Panc1 (cell line): Measurements from ENCODE around the gene TSR3. TPM values are rescaled to one million over a fixed set of nuclear protein-coding genes. Genes with fewer than 3 reads are reported as not detected.

Experiments
- ATAC-seq: fragments of 200-7000 bp; cut with Tn5 transposase; 2 replicates; pipeline ENCODE4 v1.9.1; 2020; ENCODE audit warnings: mild to moderate bottlenecking, moderate library complexity
- BruUV-seq: library from RNA; stranded (reverse); fragments of 400-500 nt; replicated peaks from 2 replicates; lab custom pipeline; 2021; lab: Mats Ljungman, UMichigan
- CTCF ChIA-PET: fragments of 300-600 bp; sonication (Branson Sonifier 250); formaldehyde crosslinking; loops from one replicate; lab custom pipeline; 2022; ENCODE audit warnings: antibody characterized with exemption; lab: Charles Lee
- POLR2A ChIA-PET: fragments of 300-600 bp; sonication (Branson Sonifier 250); formaldehyde crosslinking; loops from one replicate; lab custom pipeline; 2022; ENCODE audit warnings: antibody characterized with exemption; lab: Charles Lee
- DNase-seq: peaks from one replicate; pipeline ENCODE4 v3.0.0-alpha.2; 2010; ENCODE audit warnings: low read depth, low spot score
- H3K27ac ChIP-seq: 2 replicates; pipeline ENCODE4 v1.5.1; 2011; ENCODE audit warnings: mild to moderate bottlenecking, low read length, inconsistent platforms
- H3K27me3 ChIP-seq: fragments of 200-500 bp; sonication (Bioruptor generic); 2 replicates; pipeline ENCODE4 v1.6.0; 2014; ENCODE audit warnings: low read length, inconsistent platforms; ENCODE audit not compliant: control insufficient read depth, insufficient read depth
- H3K36me3 ChIP-seq: fragments of 200-500 bp; sonication (Bioruptor generic); 2 replicates; pipeline ENCODE4 v1.5.1; 2014; ENCODE audit warnings: inconsistent platforms, mild to moderate bottlenecking, low read length, moderate library complexity; ENCODE audit not compliant: control insufficient read depth, insufficient read depth
- H3K4me1 ChIP-seq: 2 replicates; pipeline ENCODE4 v1.5.1; 2011; ENCODE audit warnings: inconsistent platforms, mild to moderate bottlenecking, low read length, moderate library complexity; ENCODE audit not compliant: control insufficient read depth, insufficient read depth
- H3K4me3 ChIP-seq, 2 experiments: 2 replicates each; pipeline ENCODE4 v1.5.1; 2011 to 2012; ENCODE audit warnings: low read depth in 2 of 2, low read length in 2 of 2, mild to moderate bottlenecking in 2 of 2, inconsistent platforms in 1 of 2, moderate library complexity in 1 of 2
- H3K9me3 ChIP-seq: fragments of 200-500 bp; sonication (Bioruptor generic); 2 replicates; pipeline ENCODE4 v1.5.1; 2014; ENCODE audit warnings: low read depth, mild to moderate bottlenecking, inconsistent platforms, low read length, moderate library complexity; ENCODE audit not compliant: control insufficient read depth, insufficient read depth
- CTCF ChIP-seq: fragments of 450-650 bp; IDR thresholded peaks from 2 replicates; pipeline ENCODE4 v1.5.1; 2017; ENCODE audit warnings: mild to moderate bottlenecking
- POLR2AphosphoS5 ChIP-seq: IDR thresholded peaks from 2 replicates; pipeline ENCODE4 v1.6.1; 2012; ENCODE audit warnings: mild to moderate bottlenecking, low read depth, low read length, moderate library complexity
- SIN3A ChIP-seq: IDR thresholded peaks from 2 replicates; pipeline ENCODE4 v1.6.1; 2012; ENCODE audit warnings: low read depth, mild to moderate bottlenecking, low read length, moderate library complexity, borderline replicate concordance; ENCODE audit not compliant: insufficient read depth
- TCF7L2 ChIP-seq: IDR thresholded peaks from 2 replicates; pipeline ENCODE4 v1.6.1; 2011; ENCODE audit warnings: mild to moderate bottlenecking, low read depth, low read length, inconsistent platforms
- in situ Hi-C: cut with HindIII; loops from 2 replicates; pipeline ENCODE4 v1.10.0; 2016; ENCODE audit warnings: low sequenced_read_pairs, low pct_unique_long_range_greater_than_20kb
- intact Hi-C: fragments of 100-400 bp; cut with micrococcal nuclease; formaldehyde crosslinking; loops from one replicate; pipeline ENCODE4 v1.10.0; 2022; ENCODE audit not compliant: unreplicated experiment
- total RNA-seq: library from RNA; stranded (reverse); gene quantifications from one replicate; pipeline ENCODE4 v1.2.1, GENCODE V29; 2021; ENCODE audit not compliant: unreplicated experiment
- TF ChIP-seq, protein P1 (sequence below), 2 experiments: IDR thresholded peaks; 2 replicates each; pipeline ENCODE4 v1.6.1; 2011 to 2012; ENCODE audit warnings: low read depth in 2 of 2, control low read depth in 1 of 2, low read length in 1 of 2, mild to moderate bottlenecking in 1 of 2, moderate library complexity in 1 of 2; ENCODE audit not compliant: insufficient read depth in 1 of 2

Gene TSR3
- total RNA-seq, 1 experiment from 2014 or later = 89.7 TPM

DNA sequence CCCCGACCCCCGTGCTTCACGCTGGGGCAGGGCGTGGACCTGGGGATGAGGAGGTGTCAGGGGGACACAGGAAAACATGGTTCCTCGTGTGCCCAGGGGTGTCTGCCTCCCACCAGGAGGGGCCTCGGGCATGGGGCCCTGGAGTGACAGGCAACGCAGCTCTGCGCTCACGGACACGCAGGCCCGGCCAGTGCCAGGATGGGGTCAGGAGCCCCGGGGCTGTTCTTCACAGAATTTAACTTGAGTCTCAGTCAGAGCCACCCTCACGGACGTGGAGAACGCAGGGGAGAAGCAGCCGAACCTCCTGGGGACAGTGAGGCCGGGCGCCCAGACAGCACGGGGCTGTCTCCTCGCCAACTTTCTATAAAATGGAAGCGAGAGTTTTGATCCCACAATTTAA, 46.1 kb upstream of the TSR3 start:
- Histone ChIP-seq H3K36me3 (no peaks in the 10 kb centered on the region), H3K4me3 (no peak overlapping the region), H3K27me3 (no peaks in the 10 kb centered on the region), H3K9me3 (no peaks in the 10 kb centered on the region), H3K4me1 (no peaks in the 10 kb centered on the region), H3K27ac (no peak overlapping the region)
- no TSS peak for BruUV-seq
- ChIA-PET POLR2A (no interaction called here), CTCF (no interaction called here)
- no peak for TF ChIP-seq SIN3A
- no peak for TF ChIP-seq CTCF
- TF ChIP-seq, protein P1, sequence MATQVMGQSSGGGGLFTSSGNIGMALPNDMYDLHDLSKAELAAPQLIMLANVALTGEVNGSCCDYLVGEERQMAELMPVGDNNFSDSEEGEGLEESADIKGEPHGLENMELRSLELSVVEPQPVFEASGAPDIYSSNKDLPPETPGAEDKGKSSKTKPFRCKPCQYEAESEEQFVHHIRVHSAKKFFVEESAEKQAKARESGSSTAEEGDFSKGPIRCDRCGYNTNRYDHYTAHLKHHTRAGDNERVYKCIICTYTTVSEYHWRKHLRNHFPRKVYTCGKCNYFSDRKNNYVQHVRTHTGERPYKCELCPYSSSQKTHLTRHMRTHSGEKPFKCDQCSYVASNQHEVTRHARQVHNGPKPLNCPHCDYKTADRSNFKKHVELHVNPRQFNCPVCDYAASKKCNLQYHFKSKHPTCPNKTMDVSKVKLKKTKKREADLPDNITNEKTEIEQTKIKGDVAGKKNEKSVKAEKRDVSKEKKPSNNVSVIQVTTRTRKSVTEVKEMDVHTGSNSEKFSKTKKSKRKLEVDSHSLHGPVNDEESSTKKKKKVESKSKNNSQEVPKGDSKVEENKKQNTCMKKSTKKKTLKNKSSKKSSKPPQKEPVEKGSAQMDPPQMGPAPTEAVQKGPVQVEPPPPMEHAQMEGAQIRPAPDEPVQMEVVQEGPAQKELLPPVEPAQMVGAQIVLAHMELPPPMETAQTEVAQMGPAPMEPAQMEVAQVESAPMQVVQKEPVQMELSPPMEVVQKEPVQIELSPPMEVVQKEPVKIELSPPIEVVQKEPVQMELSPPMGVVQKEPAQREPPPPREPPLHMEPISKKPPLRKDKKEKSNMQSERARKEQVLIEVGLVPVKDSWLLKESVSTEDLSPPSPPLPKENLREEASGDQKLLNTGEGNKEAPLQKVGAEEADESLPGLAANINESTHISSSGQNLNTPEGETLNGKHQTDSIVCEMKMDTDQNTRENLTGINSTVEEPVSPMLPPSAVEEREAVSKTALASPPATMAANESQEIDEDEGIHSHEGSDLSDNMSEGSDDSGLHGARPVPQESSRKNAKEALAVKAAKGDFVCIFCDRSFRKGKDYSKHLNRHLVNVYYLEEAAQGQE (IDR thresholded peaks at IDR 0.05; ENCODE audit: insufficient read depth in 1 of 2, low read depth in 2 of 2, low read length in 1 of 2) = no peak
- no peak for TF ChIP-seq TCF7L2
- TF ChIP-seq POLR2AphosphoS5 = no peak
- in situ Hi-C loops (no loop called here), intact Hi-C loops (no loop called here)
- DNase-seq (no peak), ATAC-seq (no peak)

GRCh38 chr16:1395444-1396031, 43.9 kb upstream of the TSR3 start:
- ATAC-seq (no peak), DNase-seq (no peak)
- no TSS peak for BruUV-seq
- no peaks in the 10 kb centered on the region for H3K36me3 ChIP-seq
- no peaks in the 10 kb centered on the region for H3K9me3 ChIP-seq
- no peak overlapping the region for H3K27ac ChIP-seq
- TF ChIP-seq CTCF (no peak), SIN3A (no peak), POLR2AphosphoS5 (no peak), TCF7L2 (no peak)
- TF ChIP-seq, protein P1 (IDR thresholded peaks at IDR 0.05; ENCODE audit: insufficient read depth in 1 of 2, low read depth in 2 of 2, low read length in 1 of 2) = no peak
- H3K27me3 ChIP-seq = no peaks in the 10 kb centered on the region
- no peaks in the 10 kb centered on the region for H3K4me1 ChIP-seq
- CTCF ChIA-PET = no interaction called here
- POLR2A ChIA-PET = no interaction called here
- intact Hi-C loops = no loop called here
- H3K4me3 ChIP-seq = no peak overlapping the region
- in situ Hi-C loops = no loop called here
